Ecto neural progenitor cell (in vitro differentiated cells): ENCODE results near the gene DDX53.

Experiments used
- DNase-seq: peaks from one replicate; pipeline ENCODE4 v3.0.0-alpha.2; 2018; ENCODE audit warnings: low spot score

DDX53 gene

GRCh38 chrX:22999696-23000223, at the start of gene DDX53:
Gene DDX53, plus strand, starts transcription at chrX:22999960. Its CDS starts 98 bp downstream, at chrX:23000058.
- no peak for DNase-seq

GRCh38 chrX:22950269-22951266, 49.2 kb upstream of the DDX53 start:
- no peak for DNase-seq

- no peak for DNase-seq
Measured at GRCh38 chrX:22952010-22952409, 47.8 kb upstream of the DDX53 start.

- DNase-seq: no peak
Measured at GRCh38 chrX:22958250-22958649, 41.5 kb upstream of the DDX53 start.

DNA sequence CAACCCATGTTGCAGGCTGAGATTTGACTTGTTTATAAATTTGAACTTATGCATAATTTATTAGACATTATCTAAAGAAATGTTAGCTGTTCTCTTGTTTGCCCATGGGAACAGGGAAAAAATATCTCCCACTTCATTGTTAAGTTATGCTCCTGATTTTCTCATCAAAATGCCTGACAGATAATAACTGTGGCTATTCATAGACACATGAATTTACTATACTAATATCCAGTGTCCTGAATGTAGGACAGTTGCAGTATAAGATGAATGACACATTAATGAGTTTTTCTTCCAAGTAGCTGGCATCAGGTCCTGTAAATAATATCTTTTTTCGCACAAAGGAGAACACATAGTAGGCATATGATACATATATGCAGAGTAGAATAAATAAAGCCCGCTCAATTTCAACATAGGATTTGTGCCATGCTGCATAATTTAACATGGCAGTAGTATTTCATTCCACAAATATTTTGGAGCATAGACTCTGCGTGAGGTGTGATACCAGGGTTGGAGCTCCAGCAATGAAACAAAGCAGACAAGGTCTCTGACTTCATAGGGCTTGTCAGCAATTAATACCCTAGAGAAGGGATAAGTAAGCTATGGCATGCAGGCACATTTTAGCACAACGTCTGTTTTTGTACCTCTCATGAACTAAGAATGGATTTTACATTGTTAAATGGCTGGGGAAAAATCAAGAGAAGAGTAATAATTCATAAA, 40.4 kb upstream of the DDX53 start:
- DNase-seq: no peak

DNA sequence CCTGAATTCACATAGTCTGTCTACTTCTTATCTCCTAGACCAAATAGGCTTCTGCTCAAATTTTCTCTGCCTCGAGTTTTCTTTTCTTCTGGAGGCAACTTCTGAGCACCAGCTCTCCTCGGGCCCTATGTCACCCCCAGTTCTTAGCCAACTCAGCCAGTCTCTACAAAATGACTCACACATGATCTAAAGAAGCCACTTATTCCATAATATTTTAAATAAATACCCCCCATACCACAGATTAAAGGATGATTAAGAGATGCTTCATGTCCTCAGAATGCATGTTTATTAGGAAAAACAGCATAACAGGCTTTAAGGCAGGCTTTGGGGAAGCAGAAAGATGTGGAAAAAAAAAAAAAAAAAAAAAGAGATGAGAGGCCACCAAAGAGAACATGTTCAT, 36.6 kb upstream of the DDX53 start:
- DNase-seq: no peak

DNA sequence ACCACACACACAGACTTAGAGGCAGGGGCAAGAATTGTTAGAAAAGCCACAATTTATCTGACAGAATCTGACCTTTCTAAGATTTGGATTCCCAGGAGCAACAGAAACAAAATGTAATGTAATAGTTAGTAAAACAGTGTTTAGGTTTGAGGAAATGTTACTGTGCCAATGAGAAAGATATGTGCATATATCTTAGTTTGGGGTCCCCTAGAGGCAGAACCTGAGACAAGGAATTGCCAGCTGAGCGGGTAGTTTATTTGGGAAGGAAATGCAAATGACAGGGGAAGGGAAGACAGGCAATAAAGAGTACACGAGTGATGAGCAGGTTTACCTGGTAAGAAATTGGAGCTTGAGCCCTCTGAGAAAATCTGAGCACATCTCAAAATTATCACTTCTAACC, 31.3 kb upstream of the DDX53 start:
- no peak for DNase-seq

DNA sequence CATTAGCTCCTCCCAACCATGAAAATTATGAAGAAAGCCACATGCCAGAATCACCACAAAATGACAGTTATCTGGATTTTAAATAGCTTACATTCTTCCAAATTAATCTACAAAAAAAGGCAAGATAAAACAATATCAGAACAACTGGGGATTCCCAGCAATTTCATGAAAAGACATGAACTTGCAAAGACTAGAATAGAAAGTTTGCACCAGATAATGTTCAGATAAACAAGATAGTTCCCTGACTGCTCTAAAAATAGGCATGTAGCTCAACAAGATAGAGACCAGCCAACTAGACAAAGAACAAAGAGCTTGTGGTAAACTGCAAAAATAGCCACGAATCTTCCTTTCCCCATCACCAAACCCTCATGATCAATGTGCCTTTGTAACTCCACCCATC, 30.3 kb upstream of the DDX53 start:
- no peak for DNase-seq

DNA sequence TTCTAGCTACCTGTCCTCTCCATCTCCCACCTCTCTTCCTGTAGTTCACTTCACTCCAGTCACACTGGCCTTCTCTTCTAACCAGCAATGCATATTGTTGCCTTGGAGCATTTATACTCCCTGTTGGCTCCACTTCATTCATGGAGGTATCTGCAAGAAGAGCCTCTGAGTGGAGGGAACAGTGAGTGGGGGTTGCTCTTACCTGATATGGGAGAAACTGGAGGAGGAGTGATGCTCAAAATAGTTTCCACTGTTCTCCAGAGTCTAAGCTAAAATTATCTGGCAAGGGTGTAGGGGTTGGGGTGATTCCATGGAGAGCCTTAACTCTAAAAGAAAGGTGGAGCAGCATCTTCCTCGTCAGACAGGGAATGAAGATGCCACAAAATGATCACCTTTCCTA, 28.9 kb upstream of the DDX53 start:
- DNase-seq: no peak

DNA sequence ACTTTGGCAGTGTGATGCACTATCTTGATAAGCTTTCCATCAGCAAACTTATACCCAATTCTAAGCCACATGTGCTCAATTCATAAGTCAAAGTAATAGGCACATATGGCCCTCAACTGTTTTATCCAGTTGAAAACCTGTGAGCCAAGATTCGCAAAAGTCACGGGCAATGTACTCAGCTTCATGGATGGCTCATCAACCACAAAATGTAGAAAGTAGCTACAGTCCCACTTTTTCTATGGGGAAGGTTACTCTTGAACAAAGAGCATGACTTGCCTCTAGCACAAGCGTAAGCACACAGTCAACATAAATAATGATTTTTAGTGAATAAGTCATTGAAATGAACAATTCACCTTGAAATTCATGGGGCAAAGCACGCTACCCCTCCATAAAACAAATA, 25.1 kb upstream of the DDX53 start:
- DNase-seq: no peak

DNA sequence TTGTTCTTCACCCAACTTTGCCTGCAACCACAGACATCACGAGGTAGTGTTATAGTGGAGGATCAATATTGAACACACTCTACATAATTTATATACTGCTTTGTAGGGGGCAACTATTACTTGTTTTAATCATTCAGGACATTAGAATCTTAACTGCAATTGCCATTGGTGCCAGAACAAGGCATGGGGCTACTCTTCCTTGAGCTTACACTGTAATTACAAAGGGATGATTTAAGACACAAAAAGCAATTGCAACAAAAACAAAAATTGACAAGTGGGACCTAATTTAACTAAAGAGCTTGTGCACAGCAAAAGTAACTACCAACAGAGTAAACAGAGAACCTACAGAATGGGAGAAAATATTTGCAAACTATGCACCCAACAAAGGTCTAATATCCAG, 24.0 kb upstream of the DDX53 start:
- no peak for DNase-seq

- DNase-seq: no peak
Measured at GRCh38 chrX:22985958-22986357, 13.8 kb upstream of the DDX53 start.

- DNase-seq: no peak
Measured at GRCh38 chrX:22987452-22987851, 12.3 kb upstream of the DDX53 start.

GRCh38 chrX:23003116-23003515, 3.4 kb downstream of the DDX53 start:
- no peak for DNase-seq

GRCh38 chrX:23008431-23009099, 8.8 kb downstream of the DDX53 start:
- no peak for DNase-seq

GRCh38 chrX:23012162-23012561, 12.4 kb downstream of the DDX53 start:
- no peak for DNase-seq

DNA sequence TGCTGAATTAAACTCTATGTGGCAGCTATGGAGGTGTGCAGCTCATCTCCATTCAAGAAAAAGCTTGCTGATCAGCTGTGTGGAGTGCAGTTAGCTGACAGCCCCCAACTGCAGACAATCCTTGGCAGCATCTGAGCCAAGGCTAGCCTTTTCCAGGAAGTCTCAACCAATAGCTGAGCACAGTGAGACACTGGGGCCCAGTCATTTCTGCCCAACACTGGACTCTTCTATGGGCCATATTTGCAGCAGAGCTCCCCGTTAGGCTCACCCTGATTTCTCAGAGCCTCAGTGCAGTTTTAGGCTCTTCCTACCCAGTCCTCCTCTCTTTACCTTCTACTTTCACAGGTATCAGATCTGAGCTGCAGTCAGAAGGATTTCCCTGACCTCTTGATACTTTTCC, 12.9 kb downstream of the DDX53 start:
- no peak for DNase-seq

- DNase-seq: no peak
Measured at GRCh38 chrX:23013366-23013765, 13.6 kb downstream of the DDX53 start.

DNA sequence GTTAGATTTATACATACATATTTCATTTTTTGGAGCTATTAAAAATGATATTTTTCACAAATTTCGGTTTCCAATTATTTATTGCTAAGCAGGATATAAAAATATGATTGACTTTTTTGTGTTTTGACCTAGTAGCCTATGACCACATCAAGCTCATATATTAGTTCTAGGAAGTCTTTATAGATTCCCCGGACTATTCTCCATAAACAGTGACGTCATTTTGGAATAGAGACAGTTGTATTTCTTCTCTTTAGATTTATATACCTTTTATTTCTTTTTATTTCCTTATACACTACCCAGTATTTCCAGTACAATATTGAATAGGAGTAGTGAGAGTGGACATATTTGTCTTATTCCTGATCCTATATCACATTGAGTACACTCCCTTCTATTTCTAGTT, 31.8 kb downstream of the DDX53 start:
- no peak for DNase-seq

- no peak for DNase-seq
Measured at GRCh38 chrX:23035493-23035892, 35.7 kb downstream of the DDX53 start.

DNA sequence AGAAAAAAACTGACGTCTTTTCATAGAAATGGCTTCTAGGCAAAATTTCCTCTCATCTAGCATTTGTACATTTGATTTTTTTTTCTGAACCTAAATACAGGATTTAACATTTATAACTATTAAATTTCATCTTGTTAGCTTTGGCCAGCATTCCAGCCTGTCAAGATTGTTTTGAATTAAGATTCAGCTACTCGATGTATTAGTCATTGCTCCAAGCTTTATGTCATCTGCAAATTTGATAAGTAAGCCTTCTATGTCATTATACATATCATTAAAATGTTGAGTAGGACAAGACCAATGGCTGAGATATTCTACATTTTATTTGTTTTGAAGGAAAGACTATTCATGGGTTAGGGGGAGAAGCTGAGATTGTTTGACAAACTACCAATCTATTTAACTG, 46.7 kb downstream of the DDX53 start:
- no peak for DNase-seq

DNA sequence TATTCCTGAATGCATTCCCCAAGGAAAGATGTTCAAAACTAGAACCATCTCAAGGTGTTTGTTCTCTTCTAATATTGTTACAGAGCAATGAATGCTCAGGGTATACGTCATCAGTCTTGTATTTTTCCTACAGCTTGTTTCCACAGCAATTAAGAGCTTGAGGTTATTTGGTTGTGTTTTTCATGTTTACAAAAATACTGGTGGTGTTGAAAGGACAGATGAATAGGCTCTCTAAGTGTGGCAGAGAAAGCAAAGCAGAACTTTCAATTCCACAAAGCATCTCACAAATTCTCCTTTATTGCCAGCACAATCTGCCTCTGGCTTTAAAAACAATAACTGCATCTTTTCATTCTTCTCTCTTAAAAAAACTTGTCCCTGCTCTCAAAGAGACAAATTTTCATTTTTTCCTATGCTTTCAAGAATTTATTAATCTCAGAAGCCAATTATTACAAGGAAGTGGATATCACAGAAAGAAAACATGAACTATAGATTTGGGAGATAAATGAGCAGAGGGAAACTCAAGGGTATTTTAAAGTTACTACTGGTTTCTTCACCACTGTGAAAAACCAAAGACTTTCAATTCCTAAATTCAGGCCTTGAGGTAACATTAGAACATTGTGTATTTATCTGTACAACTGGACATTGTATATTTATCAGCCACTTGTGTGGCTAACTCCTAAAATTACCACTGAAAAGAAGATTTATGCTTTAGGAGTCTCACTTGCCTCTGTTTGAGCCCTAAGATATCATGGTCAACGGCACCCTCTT, 49.2 kb downstream of the DDX53 start:
- DNase-seq: no peak
